A549 (cell line): ENCODE results near the gene MMP14. TPM values are rescaled to one million over a fixed set of nuclear protein-coding genes. Genes with fewer than 3 reads are reported as not detected.

Experiments
- ATAC-seq, 2 experiments: fragments of 200-7000 bp in 1 of 2; fragments of >200 bp in 1 of 2; cut with Nextera tagmentation in 1 of 2; cut with Tn5 transposase in 1 of 2; 3 replicates each; pipeline versions ENCODE4 v1.8.0 to v1.9.1; 2018 to 2020; ENCODE audit warnings: mild to moderate bottlenecking in 1 of 2, moderate library complexity in 1 of 2
- CTCF ChIA-PET: fragments of 300-600 bp; sonication (Branson Sonifier 250); formaldehyde crosslinking; extraction: SDS; loops from one replicate; lab custom pipeline; 2021; ENCODE audit warnings: antibody characterized with exemption, inconsistent platforms; lab: Yijun Ruan, JAX
- POLR2A ChIA-PET: fragments of 350-600 bp; formaldehyde crosslinking; extraction: SDS; loops from one replicate; lab custom pipeline; 2021; ENCODE audit warnings: antibody characterized with exemption, inconsistent platforms; lab: Yijun Ruan, JAX
- DNase-seq, 2 experiments: peaks; one replicate each; pipeline versions ENCODE4 v3.0.0 to v3.0.0-alpha.2; 2011 to 2016; ENCODE audit warnings: low read depth in 1 of 2, low spot score in 1 of 2
- FAIRE-seq: peaks from 2 replicates; lab custom pipeline; 2011; peaks lifted over from hg19 to GRCh38; lab: Jason Lieb, UNC
- H3K27ac ChIP-seq, 2 experiments: fragments of >200 bp; sonication (Bioruptor Twin); formaldehyde crosslinking; 3 replicates each; pipeline ENCODE4 v1.5.1; 2016 to 2017
- H3K4me1 ChIP-seq: fragments of >200 bp; sonication (Bioruptor Twin); formaldehyde crosslinking; 3 replicates; pipeline ENCODE4 v1.6.1; 2016
- H3K4me2 ChIP-seq: fragments of >200 bp; sonication (Bioruptor Twin); formaldehyde crosslinking; 3 replicates; pipeline ENCODE4 v1.6.1; 2016
- H3K4me3 ChIP-seq: fragments of >200 bp; sonication (Bioruptor Twin); formaldehyde crosslinking; 3 replicates; pipeline ENCODE4 v1.5.1; 2016
- H3K9me3 ChIP-seq: fragments of >200 bp; sonication (Bioruptor Twin); formaldehyde crosslinking; 3 replicates; pipeline ENCODE4 v1.6.1; 2016
- CBX2 ChIP-seq: fragments of 200-600 bp; sonication (generic); IDR thresholded peaks from 2 replicates; pipeline ENCODE4 v1.6.1; 2016; ENCODE audit warnings: low read depth, mild to moderate bottlenecking, borderline replicate concordance
- CBX8 ChIP-seq: fragments of 200-600 bp; sonication (generic); IDR thresholded peaks from 2 replicates; pipeline ENCODE4 v1.6.1; 2016
- CEBPB ChIP-seq, 2 experiments: fragments of >200 bp in 1 of 2; sonication (Bioruptor Twin) in 1 of 2; formaldehyde crosslinking in 1 of 2; IDR thresholded peaks; 2 replicates each; pipeline ENCODE4 v1.6.1; 2012 to 2016
- CHD4 ChIP-seq: fragments of 200-600 bp; sonication (generic); IDR thresholded peaks from 2 replicates; pipeline ENCODE4 v1.6.1; 2016; ENCODE audit warnings: antibody characterized with exemption, mild to moderate bottlenecking, borderline replicate concordance
- EHF ChIP-seq: fragments of 250-450 bp; sonication (Bioruptor Pico); IDR thresholded peaks from 2 replicates; pipeline ENCODE4 v1.5.0; 2020; ENCODE audit warnings: mild to moderate bottlenecking
- EHMT2 ChIP-seq: fragments of 200-600 bp; sonication (generic); IDR thresholded peaks from 2 replicates; pipeline ENCODE4 v1.6.1; 2016; ENCODE audit warnings: antibody characterized with exemption, low read depth, mild to moderate bottlenecking, moderate library complexity
- FOSB ChIP-seq: fragments of 250-450 bp; sonication (Bioruptor Pico); IDR thresholded peaks from 2 replicates; pipeline ENCODE4 v1.5.0; 2020; ENCODE audit warnings: mild to moderate bottlenecking, moderate library complexity
- GATA3 ChIP-seq: IDR thresholded peaks from 2 replicates; pipeline ENCODE4 v1.6.1; 2012; ENCODE audit warnings: borderline replicate concordance
- JUN ChIP-seq, 2 experiments: fragments of >200 bp; sonication (Bioruptor Twin); formaldehyde crosslinking; IDR thresholded peaks; 2 replicates in 1 of 2; 3 replicates in 1 of 2; pipeline ENCODE4 v1.6.1; 2016 to 2017
- KDM5A ChIP-seq: fragments of 200-600 bp; sonication (generic); IDR thresholded peaks from 2 replicates; pipeline ENCODE4 v1.6.1; 2016; ENCODE audit warnings: antibody characterized with exemption, mild to moderate bottlenecking
- NFE2L2 ChIP-seq: fragments of 150-350 bp; conservative IDR thresholded peaks from 2 replicates; pipeline ENCODE4 v1.6.1; 2014; ENCODE audit warnings: low read length
- NPAS2 ChIP-seq: fragments of 250-450 bp; sonication (Bioruptor Pico); IDR thresholded peaks from 2 replicates; pipeline ENCODE4 v1.8.0; 2022; ENCODE audit warnings: mild to moderate bottlenecking, moderate library complexity, borderline replicate concordance
- RARB ChIP-seq: fragments of 250-450 bp; sonication (Bioruptor Pico); IDR thresholded peaks from 2 replicates; pipeline ENCODE4 v1.8.0; 2021; ENCODE audit warnings: mild to moderate bottlenecking, moderate library complexity
- SMC3 ChIP-seq: fragments of >200 bp; sonication (Bioruptor Twin); formaldehyde crosslinking; IDR thresholded peaks from 3 replicates; pipeline ENCODE4 v1.6.1; 2018; ENCODE audit warnings: inconsistent platforms
- ZSCAN20 ChIP-seq: fragments of 250-450 bp; sonication (Bioruptor Pico); IDR thresholded peaks from 2 replicates; pipeline ENCODE4 v1.8.0; 2022; ENCODE audit warnings: mild to moderate bottlenecking, moderate library complexity
- WGBS: methylation state at CpG from one replicate; pipeline ENCODE4 v1.1.6; 2017; ENCODE audit errors: missing lambda C conversion rate; 5-methylcytosine and 5-hydroxymethylcytosine counted together
- polyA plus RNA-seq, 4 experiments: library from polyadenylated mRNA; depleted of rRNA in 3 of 4; stranded (reverse); fragments of >200 nt; fragmentation: RNase III in 1 of 4; extraction: RNeasy Plus Mini Kit Qiagen cat#74134 plus additional on column Dnase treatment in 1 of 4; gene quantifications; 2 replicates in 3 of 4; 3 replicates in 1 of 4; pipeline ENCODE4 v1.2.3, GENCODE V29; 2011 to 2017
- TF ChIP-seq, protein P1 (sequence below): IDR thresholded peaks from 2 replicates; pipeline ENCODE4 v1.6.1; 2012
- TF ChIP-seq, protein P2 (sequence below): fragments of 200-600 bp; sonication (generic); IDR thresholded peaks from 2 replicates; pipeline ENCODE4 v1.6.1; 2016; ENCODE audit warnings: antibody characterized with exemption, mild to moderate bottlenecking, moderate library complexity
- TF ChIP-seq, protein P3 (sequence below): fragments of >200 bp; sonication (Bioruptor Twin); formaldehyde crosslinking; IDR thresholded peaks from 3 replicates; pipeline ENCODE4 v1.5.1; 2016

Gene MMP14
- polyA plus RNA-seq, 2 of the 4 experiments (the other 2 are of a cell fraction): 1.5 to 1.9 TPM

DNA sequence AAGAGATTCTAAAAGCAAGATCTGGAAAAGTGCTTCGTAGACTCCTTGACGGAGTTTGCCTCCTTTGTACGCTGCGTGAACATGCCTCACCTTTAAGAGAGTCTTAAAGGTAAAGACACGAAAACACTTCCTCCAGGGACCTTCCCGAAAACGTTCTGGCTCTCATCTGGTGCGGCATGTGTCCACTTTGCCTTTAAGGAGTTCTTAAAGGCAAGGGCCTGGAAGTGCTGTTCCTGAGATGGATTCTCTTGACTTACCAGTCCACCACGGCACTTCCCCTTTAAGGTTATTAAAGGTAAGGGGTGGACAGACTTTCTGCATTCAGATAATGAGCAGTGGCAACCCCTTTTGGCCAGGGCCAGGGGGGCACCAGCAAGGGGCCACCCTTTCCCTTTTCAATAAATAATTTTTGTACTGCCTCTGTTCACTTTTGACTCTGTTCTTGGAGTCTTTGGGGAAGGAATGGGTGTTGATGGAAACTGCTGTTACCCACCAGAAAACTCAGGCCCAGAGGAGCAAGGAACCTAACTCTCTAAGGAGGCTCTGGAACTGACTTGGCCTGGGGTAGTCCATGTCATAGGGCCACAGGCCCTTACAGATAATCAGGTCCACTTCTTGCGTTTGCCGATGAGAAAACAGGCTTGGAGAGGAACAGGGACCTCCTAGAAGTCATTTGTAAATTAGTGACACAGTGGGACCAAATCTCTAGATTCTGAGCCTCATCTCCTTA lies 51.0 kb downstream of the MMP14 start:
- Histone ChIP-seq H3K9me3 (no peaks in the 10 kb centered on the region), H3K27ac (peak overlapping the region; percentile 87 to 93), H3K4me1 (peaks cover 18% of the 10 kb centered on the region), H3K4me3 (peak overlapping the region; percentile 61), H3K4me2 (peak overlapping the region; percentile 73)
- DNase-seq (peak; percentile 67 to 91), FAIRE-seq (no peak), ATAC-seq (peak; percentile 79 to 82)
- WGBS: 19% methylated on average over 11 of the region's 11 CpGs
- TF ChIP-seq, protein P1, sequence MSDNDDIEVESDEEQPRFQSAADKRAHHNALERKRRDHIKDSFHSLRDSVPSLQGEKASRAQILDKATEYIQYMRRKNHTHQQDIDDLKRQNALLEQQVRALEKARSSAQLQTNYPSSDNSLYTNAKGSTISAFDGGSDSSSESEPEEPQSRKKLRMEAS: peak; percentile 47; the same call in 1 of the 2 replicates
- no peak for TF ChIP-seq NFE2L2
- ChIA-PET CTCF (interaction anchor here (0.8 to 23.1 kb wide), 7 partner anchors 6 to 331 kb away, joined by 3 to 368 read pairs (median 9); partner anchors contain the start of genes LRP10 and REM2), POLR2A (interaction anchor here (1.1 to 2.9 kb wide), 3 partner anchors 14 to 32 kb away, joined by 5 to 11 read pairs (median 10); partner anchors contain the start of genes LRP10 and RBM23)

DNA sequence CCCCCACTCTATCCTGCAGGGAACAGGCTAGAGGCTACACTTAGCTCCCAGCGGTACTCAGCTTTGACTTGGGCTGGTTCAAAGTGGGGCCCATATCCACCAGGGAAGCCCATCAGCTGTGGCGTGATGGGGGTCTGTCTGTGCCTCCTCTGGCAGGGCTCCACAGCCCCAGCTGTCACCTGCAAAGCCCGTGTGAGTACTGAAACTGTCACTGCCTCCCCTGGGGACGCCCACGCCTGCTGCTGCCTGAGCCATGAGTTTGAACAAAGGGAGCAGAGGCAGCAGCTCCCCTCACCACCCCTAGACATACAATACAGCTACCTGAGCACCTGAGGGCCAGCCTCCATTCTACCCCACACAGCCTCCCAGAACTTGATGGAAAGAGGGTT lies 51.6 kb downstream of the MMP14 start:
- ATAC-seq: no peak

DNA sequence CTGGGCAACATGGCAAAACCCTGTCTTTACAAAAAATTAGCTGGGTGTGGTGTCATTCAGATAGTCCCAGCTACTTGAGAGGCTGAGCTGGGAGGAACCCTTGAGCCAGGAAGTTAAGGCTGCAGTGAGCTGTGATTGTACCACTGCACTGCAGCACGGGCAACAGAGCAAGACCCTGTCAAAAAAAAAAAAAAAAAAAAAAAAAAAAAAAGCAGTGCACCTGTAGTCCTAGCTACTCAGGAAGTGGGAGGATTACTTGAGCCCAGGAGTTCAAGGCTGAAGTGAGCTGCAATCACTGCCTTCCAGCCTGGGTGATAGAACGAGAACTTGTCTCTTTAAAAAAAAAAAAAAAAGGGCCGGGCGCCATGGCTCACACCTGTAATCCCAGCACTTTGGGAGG lies 52.3 kb downstream of the MMP14 start:
- FAIRE-seq: no peak
- Histone ChIP-seq H3K27ac (no peak overlapping the region), H3K4me1 (peaks cover 18% of the 10 kb centered on the region), H3K4me3 (no peak overlapping the region), H3K4me2 (no peak overlapping the region; the same call in 2 of the 3 replicates), H3K9me3 (no peaks in the 10 kb centered on the region)
- POLR2A ChIA-PET: interaction anchor here (0.6 kb wide), 2 partner anchors 17 to 77 kb away, joined by 3 read pairs; partner anchors contain the start of gene LRP10
- WGBS: 91% methylated on average over 4 of the region's 4 CpGs
- DNase-seq: no peak
- TF ChIP-seq FOSB (CRISPR knock-in tag): no peak
- TF ChIP-seq CBX2: no peak
- no peak for TF ChIP-seq GATA3
- no peak for TF ChIP-seq ZSCAN20
- TF ChIP-seq EHF (CRISPR knock-in tag): no peak
- no peak for TF ChIP-seq JUN (IDR thresholded peaks at IDR 0.05)
- no peak for TF ChIP-seq KDM5A
- TF ChIP-seq, protein P2, sequence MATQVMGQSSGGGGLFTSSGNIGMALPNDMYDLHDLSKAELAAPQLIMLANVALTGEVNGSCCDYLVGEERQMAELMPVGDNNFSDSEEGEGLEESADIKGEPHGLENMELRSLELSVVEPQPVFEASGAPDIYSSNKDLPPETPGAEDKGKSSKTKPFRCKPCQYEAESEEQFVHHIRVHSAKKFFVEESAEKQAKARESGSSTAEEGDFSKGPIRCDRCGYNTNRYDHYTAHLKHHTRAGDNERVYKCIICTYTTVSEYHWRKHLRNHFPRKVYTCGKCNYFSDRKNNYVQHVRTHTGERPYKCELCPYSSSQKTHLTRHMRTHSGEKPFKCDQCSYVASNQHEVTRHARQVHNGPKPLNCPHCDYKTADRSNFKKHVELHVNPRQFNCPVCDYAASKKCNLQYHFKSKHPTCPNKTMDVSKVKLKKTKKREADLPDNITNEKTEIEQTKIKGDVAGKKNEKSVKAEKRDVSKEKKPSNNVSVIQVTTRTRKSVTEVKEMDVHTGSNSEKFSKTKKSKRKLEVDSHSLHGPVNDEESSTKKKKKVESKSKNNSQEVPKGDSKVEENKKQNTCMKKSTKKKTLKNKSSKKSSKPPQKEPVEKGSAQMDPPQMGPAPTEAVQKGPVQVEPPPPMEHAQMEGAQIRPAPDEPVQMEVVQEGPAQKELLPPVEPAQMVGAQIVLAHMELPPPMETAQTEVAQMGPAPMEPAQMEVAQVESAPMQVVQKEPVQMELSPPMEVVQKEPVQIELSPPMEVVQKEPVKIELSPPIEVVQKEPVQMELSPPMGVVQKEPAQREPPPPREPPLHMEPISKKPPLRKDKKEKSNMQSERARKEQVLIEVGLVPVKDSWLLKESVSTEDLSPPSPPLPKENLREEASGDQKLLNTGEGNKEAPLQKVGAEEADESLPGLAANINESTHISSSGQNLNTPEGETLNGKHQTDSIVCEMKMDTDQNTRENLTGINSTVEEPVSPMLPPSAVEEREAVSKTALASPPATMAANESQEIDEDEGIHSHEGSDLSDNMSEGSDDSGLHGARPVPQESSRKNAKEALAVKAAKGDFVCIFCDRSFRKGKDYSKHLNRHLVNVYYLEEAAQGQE: no peak
- no peak for TF ChIP-seq CEBPB (IDR thresholded peaks at IDR 0.05)
- TF ChIP-seq, protein P3, sequence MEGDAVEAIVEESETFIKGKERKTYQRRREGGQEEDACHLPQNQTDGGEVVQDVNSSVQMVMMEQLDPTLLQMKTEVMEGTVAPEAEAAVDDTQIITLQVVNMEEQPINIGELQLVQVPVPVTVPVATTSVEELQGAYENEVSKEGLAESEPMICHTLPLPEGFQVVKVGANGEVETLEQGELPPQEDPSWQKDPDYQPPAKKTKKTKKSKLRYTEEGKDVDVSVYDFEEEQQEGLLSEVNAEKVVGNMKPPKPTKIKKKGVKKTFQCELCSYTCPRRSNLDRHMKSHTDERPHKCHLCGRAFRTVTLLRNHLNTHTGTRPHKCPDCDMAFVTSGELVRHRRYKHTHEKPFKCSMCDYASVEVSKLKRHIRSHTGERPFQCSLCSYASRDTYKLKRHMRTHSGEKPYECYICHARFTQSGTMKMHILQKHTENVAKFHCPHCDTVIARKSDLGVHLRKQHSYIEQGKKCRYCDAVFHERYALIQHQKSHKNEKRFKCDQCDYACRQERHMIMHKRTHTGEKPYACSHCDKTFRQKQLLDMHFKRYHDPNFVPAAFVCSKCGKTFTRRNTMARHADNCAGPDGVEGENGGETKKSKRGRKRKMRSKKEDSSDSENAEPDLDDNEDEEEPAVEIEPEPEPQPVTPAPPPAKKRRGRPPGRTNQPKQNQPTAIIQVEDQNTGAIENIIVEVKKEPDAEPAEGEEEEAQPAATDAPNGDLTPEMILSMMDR: no peak
- no peak for TF ChIP-seq CHD4
- no peak for TF ChIP-seq SMC3
- no peak for TF ChIP-seq RARB (CRISPR knock-in tag)
- no peak for TF ChIP-seq NPAS2 (CRISPR knock-in tag)
- TF ChIP-seq, all 56 proteins: peak for 0
- CTCF ChIA-PET: interaction anchor here (0.9 to 23.1 kb wide), 8 partner anchors 7 to 332 kb away, joined by 3 to 368 read pairs (median 6); partner anchors contain the start of genes LRP10 and REM2
- no peak for ATAC-seq

More for the DNA sequence above, 51.6 kb downstream of the MMP14 start:
- no peak for FAIRE-seq
- peak overlapping the region; percentile 87 to 93; a peak in 5 of 6 replicates for H3K27ac ChIP-seq
- TF ChIP-seq EHMT2: no peak
- TF ChIP-seq CEBPB (IDR thresholded peaks at IDR 0.05): no peak
- no peak for TF ChIP-seq CBX8
- TF ChIP-seq NFE2L2: no peak
- TF ChIP-seq, all 56 proteins: peak for 0
- Histone ChIP-seq H3K9me3 (no peaks in the 10 kb centered on the region), H3K4me3 (peak overlapping the region; percentile 61), H3K4me2 (peak overlapping the region; percentile 73), H3K4me1 (peaks cover 18% of the 10 kb centered on the region)
- CTCF ChIA-PET: interaction anchor here (0.9 to 23.1 kb wide), 6 partner anchors 7 to 331 kb away, joined by 4 to 368 read pairs (median 9); partner anchors contain the start of genes LRP10 and REM2
- DNase-seq: no peak
- POLR2A ChIA-PET: interaction anchor here (0.6 to 2.9 kb wide), 2 partner anchors 16 to 77 kb away, joined by 3 to 11 read pairs; partner anchors contain the start of gene LRP10
- WGBS: 87% methylated on average over 2 of the region's 5 CpGs
